GM18508 (cell line): ENCODE results near the gene IRAK2.

Experiments
- ATAC-seq: cut with Tn5 transposase; IDR thresholded peaks from one replicate; pipeline ENCODE4 v1.9.1; 2021; ENCODE audit warnings: moderate number of reproducible peaks; ENCODE audit not compliant: insufficient read depth, unreplicated experiment

IRAK2 gene

DNA sequence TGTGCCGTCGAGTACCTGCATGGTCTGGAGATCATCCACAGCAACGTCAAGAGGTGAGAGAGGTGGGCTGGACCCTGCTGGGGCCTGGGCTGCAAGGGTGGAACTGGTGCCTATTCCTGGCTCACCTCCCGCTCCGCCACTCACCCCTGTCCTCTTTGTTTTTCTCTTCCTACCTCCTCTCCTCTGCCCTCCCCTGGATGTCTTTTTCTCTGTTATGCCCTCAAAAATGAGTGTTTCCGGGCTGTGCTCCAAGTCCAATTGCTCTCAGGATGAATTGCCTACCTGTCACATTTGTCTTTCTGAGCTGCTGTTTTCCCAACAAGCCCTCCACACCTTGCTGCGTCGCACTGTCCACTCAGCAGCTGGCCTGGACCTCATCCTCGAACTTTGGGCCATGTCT is 55.0 kb downstream of the IRAK2 start:
- ATAC-seq = no peak

DNA sequence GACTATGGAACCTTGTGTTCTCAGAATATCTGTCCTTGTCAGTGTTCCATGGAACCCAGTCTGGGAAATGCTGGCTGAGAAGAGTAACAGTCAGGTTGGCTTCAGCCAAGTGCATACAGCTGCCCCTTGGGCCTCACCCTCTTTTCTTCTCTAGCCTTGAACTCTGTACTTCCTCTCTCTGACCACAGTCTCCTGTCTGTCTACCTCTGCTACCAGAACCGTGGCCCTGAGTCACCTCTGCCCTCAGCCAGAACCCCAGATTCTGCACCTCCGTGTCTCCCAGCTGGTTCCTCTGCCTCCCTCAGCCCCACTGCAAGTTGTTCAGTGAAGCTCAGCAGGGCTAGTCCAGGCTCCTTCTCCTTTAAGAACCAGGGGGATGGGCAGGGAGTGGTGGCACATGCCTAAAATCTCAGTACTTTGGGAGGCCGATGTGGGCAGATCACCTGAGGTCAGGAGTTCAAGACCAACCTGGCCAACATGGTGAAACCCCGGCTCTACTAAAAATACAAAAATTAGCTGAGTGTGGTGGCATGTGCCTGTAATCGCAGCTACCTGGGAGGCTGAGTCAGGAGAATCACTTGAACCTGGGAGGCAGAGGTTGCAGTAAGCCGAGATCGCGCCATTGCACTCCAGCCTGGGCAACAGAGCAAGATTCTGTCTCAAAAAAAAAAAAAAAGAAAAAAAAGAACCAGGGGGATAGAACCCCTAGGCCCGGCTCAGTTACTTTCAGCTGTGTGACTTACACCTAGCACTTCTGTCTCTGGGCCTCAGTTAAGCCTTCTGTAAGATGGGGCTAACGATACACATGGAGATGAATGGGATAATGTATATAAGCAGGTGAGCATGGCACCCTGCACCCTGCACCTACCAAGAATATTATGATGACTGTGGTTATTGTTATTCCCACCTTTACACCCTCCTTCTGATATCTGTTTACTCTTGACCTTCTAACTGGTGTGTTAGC is 59.2 kb downstream of the IRAK2 start:
- peak; percentile 53 for ATAC-seq

DNA sequence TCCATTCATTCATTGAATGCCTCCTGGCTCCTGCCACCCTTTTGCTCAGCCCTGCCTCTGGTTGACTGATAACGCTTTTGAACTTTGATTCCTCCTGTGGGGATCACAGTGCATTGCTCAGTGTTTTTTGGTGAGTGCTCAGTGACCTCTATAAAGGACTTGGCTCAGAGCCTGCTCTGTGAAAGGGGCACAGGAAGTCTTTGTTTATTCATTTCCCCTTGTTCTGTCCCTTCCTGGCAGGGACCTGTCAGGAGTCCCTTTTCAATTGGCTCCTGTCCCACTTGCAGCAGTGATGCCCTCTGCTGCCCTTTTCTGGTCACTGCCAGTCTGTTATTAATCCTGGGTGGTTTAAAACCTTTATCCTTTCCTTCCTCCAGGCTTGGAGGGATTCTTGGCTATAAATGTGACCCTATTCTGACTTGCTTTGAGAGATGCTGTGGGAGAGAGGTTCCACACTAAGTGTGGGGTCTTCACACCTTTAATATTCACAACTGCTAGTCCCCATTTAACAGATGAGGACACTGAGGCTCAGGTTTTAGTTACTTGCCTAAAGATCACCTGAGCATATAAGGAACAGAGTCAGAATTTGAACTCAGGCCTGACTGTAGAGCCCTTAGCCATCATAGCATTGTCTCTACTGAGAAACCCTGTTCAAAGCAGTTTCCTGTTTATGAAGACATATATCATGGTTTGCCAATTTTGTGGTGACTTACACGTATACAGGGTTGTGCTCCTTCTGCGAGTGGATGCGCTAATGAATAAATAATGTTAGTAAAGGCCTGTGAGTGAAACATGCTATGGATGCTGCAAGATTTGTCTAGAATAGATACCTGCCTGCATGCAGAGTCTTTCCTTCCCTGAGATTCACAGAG is 60.3 kb downstream of the IRAK2 start:
- ATAC-seq = no peak

DNA sequence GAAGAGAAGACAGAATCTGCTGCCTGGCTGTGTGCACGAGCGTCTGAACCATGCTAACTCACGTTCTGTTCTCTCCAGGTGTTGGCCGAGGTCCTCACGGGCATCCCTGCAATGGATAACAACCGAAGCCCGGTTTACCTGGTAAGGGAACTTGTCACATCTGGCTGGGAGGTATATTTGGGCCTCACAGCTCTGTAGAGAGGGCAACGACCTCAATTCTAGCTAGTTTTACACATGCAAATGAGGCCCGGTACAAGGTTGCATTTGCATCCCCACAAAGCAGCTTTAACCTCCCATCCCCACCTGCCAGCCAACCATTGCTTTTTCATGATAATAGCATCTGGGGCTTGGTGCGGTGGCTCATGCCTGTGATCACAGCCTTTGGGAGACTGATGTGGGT is 61.6 kb downstream of the IRAK2 start:
- no peak for ATAC-seq

DNA sequence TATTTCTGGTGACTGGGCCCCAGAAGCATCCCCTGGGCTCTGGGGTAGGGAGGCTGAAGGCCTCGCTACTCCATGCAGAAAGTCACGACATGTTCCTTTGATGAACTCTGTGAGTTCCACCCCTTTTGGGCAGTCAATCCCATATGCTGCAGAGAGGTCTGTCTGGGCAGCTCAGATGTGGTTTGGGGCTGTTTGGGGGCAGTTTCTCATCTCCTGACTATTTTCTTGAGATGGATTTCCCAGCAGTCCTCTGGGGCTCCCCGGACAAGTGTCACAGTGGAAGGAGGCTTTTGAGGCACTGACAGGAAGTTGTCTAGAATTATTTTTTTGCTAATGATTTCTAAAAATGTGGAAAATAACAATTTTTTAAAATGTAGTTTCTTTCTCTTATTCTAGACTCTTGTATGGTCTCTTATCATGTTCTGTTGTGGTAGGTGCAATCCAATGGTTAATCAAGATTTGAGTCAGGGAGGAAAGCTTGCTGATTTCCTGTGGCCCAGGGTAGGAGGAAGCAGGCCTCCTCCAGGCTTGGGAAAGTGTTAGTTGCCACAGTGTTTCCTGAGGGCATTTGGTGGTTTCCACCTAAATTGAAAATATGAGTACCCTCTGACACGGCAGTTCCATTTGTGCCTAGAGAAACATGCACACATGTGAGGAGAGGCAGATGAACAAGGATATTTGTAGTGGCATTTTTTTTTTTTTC is 63.7 kb downstream of the IRAK2 start:
- ATAC-seq = no peak

DNA sequence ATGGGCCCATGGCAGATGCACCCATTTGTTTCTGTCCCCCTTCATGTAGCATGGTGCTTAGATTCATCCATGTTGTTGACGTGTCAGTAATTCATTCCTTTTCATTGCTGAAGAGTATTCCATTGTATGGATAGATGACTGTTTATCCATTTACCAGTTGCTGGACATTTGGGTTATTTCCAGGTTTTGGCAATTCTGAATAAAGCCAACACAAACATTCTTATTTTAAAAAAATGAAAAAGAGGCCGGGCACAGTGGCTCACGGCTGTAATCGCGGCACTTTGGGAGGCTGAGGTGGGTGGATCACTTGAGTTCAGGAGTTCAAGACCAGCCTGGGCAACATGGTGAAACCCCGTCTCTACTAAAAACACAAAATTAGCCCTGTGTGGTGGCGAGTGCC is 64.9 kb downstream of the IRAK2 start:
- ATAC-seq = no peak

DNA sequence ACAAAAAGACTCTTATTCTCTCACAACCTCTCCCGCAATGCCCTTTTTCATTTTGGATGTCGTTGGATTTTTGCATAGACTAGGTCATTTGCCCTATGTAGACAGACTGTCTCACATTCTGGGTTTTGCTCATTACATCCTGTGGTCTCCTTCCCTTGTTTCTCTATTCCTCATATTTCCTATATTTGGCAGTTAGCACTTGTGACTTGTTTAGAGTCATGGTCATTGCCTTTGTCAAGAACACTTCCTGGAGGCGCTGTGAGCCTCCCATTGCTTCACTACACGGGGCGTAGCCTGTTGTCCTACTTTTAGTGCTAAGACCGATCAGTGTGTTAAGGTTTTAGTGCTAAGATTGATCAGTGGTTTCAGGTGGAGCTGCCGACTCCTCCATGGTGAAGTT is 67.4 kb downstream of the IRAK2 start:
- no peak for ATAC-seq

DNA sequence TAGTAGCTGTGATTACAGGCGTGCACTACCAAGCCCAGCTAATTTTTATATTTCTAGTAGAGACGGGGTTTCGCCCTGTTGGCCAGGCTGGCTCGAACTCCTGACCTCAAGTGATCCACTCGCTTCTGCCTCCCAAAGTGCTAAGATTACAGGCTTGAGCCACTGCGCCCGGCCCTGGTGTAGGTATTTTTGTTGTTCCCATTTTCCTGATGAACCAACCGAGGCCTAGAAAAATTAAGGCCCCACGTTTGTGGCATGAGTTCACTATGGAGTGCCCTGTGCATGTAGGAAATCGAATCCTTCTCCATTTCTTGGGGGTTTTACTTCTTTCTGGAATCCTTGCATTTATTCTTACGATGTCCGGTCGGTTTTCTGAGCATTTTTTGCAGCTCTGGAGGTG is 69.3 kb downstream of the IRAK2 start:
- no peak for ATAC-seq

DNA sequence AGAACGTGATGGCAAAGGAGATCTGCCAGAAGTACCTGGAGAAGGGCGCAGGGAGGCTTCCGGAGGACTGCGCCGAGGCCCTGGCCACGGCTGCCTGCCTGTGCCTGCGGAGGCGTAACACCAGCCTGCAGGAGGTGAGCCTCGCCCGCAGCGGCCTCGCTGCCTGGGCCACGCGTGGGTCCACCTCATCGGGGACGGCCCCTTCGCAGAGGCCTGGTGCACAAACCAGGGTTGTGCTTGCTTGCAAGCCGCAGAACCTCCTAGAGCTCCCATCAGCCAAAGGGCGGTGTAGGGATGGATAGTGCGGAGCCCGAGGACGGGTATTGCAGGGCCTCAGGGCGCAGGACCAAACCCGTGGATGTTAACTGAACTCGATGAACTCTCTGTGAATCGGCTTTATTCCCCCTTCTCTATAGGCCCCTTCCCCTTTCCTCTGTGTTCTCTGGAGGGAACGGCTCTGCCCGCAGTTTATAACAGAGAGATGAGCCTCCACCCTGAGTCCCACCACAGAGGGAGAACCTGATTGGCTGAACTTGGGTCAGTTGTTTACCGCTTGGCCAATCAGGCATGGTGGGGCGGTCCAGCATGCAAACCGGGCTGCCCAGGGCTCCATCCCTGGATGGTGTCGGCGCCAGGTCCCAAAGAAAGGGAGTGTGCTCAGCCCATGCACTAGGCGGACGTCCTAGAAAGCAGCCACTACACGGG is 70.0 kb downstream of the IRAK2 start:
- no peak for ATAC-seq

DNA sequence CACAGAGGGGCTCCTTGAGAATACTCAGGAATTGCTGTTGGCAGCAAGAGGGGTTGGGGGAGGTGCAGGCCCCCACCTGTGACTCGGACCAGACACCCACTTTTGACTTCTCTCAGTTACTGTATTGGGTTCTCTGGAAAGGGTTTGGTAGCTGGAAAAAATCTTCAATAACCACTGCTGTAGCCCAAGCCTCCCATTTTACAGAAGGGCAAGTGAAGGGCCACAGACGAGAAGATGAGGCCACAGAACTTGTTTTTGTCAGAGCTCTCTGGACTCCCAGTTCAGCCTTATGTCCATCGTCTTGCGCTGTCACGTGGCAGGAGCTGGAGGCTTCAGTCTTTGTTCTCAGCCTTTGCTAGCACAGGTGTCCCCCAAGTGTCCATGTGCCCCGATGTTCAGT is 70.8 kb downstream of the IRAK2 start:
- ATAC-seq = no peak

DNA sequence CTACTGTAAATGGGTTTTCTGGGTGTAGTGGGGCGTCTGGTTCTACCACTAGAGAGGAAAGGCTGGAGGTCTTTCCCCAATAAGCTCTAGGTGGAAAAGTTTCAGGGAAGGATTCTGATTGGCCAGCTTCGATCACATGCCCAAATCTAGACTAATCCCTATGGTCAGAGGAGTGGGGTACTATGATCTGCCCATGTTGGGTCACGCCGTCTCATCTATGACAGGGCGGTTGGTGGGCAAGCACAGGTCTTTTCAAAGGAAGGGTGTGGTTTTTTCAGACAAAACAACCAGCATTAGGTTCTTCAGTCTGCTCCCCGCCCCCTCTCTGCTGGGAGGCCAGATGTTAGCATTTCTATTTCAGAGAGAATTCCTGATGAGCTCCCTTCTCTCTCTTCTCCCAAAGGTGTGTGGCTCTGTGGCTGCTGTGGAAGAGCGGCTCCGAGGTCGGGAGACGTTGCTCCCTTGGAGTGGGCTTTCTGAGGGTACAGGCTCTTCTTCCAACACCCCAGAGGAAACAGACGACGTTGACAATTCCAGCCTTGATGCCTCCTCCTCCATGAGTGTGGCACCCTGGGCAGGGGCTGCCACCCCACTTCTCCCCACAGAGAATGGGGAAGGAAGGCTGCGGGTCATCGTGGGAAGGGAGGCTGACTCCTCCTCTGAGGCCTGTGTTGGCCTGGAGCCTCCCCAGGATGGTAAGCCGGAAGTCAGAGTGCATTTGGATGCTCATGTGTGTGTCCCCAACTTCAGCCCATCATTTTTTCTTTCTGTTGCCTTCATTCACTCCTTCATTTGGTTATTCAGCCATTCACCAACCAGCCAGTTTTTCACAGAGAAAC is 73.8 kb downstream of the IRAK2 start:
- no peak for ATAC-seq

DNA sequence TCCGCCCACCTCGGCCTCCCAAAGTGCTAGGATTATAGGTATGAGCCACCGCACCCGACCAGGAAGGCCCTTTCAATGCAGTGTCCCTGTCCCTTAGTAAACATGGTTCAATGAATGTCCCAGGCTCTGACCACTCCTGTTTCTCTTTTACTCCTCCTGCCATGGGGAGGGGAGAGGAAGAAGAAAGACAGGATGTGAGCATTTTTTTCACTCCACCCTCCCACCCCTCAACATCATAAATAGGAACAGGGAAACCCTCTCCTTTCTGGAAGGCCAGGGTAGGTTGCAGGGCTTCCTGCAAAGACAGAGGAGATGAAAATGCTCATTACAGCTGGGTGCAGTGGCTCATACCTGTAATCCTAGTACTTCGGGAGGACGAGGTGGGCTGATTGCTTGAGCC is 76.1 kb downstream of the IRAK2 start:
- ATAC-seq = no peak

DNA sequence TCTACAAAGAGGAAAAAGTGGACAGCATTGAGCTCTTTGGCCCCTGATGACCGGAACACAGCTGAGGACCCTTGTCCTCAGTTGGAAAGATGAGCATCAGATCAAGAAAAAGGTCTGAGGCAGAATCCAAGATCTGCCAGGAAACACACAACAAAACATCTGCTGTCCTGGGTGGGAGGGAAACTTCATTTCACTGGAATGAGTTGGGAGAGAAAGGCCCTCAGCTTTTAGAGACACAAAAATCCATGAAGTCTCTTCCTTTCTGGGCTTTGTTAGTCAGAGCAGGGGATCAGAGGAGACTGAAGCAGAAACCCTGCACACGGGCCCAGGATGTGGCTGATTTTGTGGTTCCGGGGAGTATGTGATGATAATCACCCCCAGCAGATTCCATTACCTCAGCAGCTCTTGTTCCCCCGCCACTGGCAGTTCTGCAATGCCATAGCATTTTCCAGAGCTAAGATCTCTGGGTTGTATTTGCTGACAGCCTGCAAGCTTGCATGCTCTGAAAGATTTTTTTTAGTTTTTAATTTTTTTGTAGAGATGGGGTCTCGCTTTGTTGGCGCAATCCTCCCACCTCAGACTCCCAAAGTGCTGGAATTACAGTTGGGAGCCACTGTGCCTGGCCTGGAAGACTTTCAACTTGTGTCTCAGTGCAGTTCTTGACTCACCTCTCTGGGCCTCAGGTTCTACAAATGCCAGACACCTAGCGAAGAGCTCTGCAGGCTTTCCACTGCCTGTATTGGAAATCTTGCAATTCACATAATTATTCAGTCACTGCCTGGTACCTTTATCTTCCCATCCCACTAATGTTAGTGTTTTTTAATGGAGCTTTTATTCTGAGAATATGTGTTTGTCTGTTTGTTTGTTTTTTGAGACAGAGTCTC is 77.7 kb downstream of the IRAK2 start:
- no peak for ATAC-seq

DNA sequence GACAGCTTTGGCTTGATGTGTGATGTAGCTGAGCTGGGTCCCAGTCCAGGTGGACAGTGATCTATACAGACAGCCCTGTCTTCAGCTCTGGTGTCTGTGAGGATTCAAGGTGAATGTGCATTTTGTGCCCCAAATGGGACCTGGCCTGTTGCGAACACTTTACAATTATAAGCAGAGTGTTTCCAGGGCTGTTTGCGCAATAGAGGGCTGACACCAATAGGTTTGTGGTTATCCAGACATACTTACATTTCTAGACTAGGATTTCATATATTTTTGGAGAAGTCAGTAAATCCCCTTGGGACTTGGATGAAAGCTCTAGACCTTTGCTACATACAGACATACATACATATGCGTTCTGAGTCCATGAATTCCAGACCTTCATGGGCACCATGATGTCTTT is 79.3 kb downstream of the IRAK2 start:
- no peak for ATAC-seq

DNA sequence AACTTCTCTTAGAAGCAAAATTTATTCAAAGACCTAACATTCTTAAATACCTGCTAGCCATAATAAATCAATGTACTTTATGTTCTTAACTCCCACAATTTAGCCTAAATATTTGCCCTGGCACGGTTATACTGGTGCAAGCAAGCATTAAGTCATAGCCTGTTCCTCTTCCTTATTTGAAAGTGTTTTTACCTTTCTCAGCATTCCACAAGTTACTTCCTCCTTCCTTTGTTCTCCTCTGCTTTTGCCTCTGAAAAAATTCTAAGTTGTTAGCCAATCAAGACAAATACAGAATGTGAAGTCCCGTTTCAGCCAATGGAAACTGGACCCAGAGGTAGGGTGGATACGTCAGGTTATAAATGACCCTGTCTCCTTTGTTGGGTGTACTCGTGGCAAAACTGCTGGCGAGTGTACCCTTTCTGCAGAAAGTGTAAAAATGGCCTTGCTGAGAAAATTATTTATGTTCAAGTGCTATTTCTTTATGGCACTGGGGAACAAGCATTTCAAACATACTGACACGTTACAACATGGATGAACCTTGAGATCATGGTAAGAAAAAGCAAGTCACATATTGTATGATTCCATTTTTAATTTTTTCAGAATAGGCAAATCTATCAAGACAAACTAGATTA is 80.5 kb downstream of the IRAK2 start:
- no peak for ATAC-seq

DNA sequence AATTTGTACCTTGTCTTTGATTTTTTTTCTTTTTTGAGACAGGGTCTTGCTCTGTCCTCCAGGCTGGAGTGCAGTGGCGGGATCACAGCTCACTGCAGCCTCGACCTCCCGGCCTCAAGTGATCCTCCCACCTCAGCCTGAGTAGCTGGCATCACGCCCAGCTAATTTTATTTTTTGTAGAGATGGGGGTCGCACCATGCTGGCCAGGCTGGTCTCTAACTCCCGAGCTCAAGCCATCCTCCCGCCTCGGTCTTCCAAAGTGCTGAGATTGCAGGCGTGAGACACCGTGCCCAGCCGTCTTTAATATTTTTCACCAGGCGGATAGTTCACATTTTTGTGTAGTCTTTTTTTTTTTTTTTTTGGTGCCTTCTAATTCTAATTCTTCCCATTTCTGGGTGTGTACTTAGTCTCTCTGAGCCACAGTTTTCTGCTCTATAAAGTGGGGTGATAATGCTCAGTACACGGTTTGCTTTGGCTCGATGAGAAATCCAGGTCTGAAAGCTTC is 83.0 kb downstream of the IRAK2 start:
- no peak for ATAC-seq

DNA sequence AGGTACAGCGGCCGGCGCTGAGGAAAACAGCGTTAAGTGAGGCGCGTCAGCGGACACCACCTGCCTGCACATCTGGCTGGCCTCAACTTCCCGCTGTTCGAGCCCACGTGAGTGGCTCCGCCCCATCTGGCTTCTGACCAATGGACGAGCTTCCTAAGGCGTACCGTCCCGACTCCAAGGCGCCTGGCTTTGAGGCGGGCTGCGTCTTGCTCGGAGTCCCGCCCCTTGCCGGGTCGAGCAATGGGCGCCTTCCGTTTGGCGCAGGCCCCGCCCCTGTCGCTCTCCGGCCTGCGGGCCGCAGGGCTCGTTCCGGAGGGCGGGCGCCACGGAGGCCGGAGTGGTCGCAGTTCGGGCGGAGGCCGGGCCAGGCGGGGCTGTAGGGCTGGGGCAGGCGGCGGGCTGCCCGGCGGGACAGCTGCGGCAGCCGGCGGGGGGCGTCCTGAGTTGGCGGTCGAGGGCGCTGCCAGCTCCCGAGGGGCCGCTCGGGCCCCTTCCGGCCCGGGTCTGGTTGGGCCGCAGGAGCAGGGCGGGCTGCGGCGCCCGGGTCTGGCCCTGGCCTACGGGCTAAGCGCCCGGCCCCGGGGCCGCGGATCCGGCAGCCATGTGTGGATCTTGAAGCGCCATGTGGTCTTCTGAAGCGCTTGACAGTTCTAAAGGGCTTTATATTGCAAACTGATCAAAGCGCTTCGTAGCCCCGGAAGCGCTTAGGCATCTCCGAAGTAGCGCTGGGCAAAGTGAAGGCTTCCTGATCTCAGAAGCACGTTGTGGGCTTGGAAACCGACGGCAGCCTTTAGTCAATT is 83.7 kb downstream of the IRAK2 start, which contains the start of gene TATDN2:
TATDN2 (plus strand) TSS at position 276 of the 800 bp plus-strand sequence. CDS start 742 bp downstream, outside the sequence.
- peak; percentile 84 for ATAC-seq
